Measurements from ENCODE around the gene DNAL1. TPM values are rescaled to one million over a fixed set of nuclear protein-coding genes. Genes with fewer than 3 reads are reported as not detected.
A peak's percentile ranks its signal among the peaks of the same experiment; 100 is the strongest.

DNAL1 gene
- total RNA-seq, 6 experiments from 2014 or later, result 13.0 to 17.7 (median 14.7) TPM

GRCh38 chr14:73725116-73726024 is 80.6 kb downstream of the DNAL1 start:
- H3K9me3 Mint-ChIP-seq, result no peaks in the 10 kb centered on the region
- TF ChIP-seq, protein P1, sequence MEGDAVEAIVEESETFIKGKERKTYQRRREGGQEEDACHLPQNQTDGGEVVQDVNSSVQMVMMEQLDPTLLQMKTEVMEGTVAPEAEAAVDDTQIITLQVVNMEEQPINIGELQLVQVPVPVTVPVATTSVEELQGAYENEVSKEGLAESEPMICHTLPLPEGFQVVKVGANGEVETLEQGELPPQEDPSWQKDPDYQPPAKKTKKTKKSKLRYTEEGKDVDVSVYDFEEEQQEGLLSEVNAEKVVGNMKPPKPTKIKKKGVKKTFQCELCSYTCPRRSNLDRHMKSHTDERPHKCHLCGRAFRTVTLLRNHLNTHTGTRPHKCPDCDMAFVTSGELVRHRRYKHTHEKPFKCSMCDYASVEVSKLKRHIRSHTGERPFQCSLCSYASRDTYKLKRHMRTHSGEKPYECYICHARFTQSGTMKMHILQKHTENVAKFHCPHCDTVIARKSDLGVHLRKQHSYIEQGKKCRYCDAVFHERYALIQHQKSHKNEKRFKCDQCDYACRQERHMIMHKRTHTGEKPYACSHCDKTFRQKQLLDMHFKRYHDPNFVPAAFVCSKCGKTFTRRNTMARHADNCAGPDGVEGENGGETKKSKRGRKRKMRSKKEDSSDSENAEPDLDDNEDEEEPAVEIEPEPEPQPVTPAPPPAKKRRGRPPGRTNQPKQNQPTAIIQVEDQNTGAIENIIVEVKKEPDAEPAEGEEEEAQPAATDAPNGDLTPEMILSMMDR (IDR thresholded peaks at IDR 0.05), result no peak
- H3K4me1 Mint-ChIP-seq (ENCODE audit: low read depth), result peaks cover 65% of the 10 kb centered on the region
- peaks cover 42% of the 10 kb centered on the region for H3K36me3 Mint-ChIP-seq (ENCODE audit: low read depth)
- peak overlapping the region; percentile 89 for H3K4me3 Mint-ChIP-seq
- DNase-seq, result no peak
- peaks cover 7% of the 10 kb centered on the region for H3K27me3 Mint-ChIP-seq (ENCODE audit: insufficient read depth)
- peak overlapping the region; percentile 97 for H3K27ac Mint-ChIP-seq

- Mint-ChIP-seq H3K27me3 (ENCODE audit: insufficient read depth) (peaks cover 7% of the 10 kb centered on the region), H3K9me3 (no peaks in the 10 kb centered on the region), H3K4me1 (ENCODE audit: low read depth) (peaks cover 65% of the 10 kb centered on the region), H3K27ac (peak overlapping the region; percentile 97), H3K36me3 (ENCODE audit: low read depth) (peaks cover 42% of the 10 kb centered on the region), H3K4me3 (peak overlapping the region; percentile 37)
- DNase-seq, result no peak
- TF ChIP-seq, protein P1 (IDR thresholded peaks at IDR 0.05), result no peak
Measured at GRCh38 chr14:73726025-73726961, 81.5 kb downstream of the DNAL1 start.

- H3K27ac Mint-ChIP-seq, result peak overlapping the region; percentile 53
- H3K27me3 Mint-ChIP-seq (ENCODE audit: insufficient read depth), result peaks cover 7% of the 10 kb centered on the region
- H3K36me3 Mint-ChIP-seq (ENCODE audit: low read depth), result peaks cover 40% of the 10 kb centered on the region
- H3K9me3 Mint-ChIP-seq, result no peaks in the 10 kb centered on the region
- no peak overlapping the region for H3K4me3 Mint-ChIP-seq
- DNase-seq, result no peak
- TF ChIP-seq, protein P1 (IDR thresholded peaks at IDR 0.05), result no peak; the same call in 1 of the 2 replicates
- peaks cover 63% of the 10 kb centered on the region for H3K4me1 Mint-ChIP-seq (ENCODE audit: low read depth)
Measured at GRCh38 chr14:73727166-73727565, 82.4 kb downstream of the DNAL1 start.

DNA sequence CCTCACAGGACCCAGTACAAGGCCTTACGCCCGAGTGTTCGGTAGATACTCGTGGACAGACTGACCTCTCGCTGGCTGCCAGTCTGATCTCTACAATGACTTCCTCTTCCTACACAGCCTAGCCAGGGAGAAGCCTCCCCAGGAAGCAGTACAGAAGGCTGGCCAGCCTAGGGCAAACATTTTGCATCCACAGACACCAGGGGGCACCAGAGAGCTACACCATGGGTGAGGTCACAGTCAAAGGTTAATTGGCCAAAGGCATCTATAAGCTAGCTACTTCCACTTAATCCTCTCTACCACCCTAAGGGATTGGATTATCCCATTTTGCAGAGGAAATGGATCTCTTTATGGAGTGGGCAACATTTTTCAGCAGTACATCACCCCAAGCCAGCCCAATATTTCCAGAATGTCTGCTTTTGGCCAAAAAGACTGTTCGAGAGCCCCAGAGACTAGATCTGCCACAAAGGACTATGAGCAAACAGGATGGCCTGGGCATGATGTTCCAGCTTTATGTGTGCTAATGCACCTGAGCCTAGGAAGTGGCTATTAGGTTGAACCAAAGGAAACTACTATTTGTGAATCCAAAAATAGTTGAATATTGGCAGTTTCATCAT is 84.0 kb downstream of the DNAL1 start:
- Mint-ChIP-seq H3K4me3 (no peak overlapping the region), H3K4me1 (ENCODE audit: low read depth) (peaks cover 46% of the 10 kb centered on the region), H3K27ac (peak overlapping the region; percentile 20), H3K36me3 (ENCODE audit: low read depth) (peaks cover 31% of the 10 kb centered on the region), H3K9me3 (no peaks in the 10 kb centered on the region), H3K27me3 (ENCODE audit: insufficient read depth) (peaks cover 7% of the 10 kb centered on the region)
- TF ChIP-seq, protein P1 (IDR thresholded peaks at IDR 0.05), result peak; percentile 96
- peak; percentile 53 for DNase-seq
